Mesenchymal stem cell (in vitro differentiated cells and primary cell): ENCODE data around the gene OR6B1.
"Not testable (repeated sequence)": the region's sequence is repeated elsewhere in the genome, so short reads cannot be mapped to it uniquely, and the experiment has no call there.

Source experiments
- DNase-seq: peaks from one replicate; pipeline ENCODE4 v3.0.0-alpha.2; 2013
- H2AFZ ChIP-seq: one replicate; pipeline ENCODE4 v1.6.1; 2013; ENCODE audit warnings: low read depth, mild to moderate bottlenecking, control low read depth, inconsistent platforms, low read length, moderate library complexity
- H2AK5ac ChIP-seq: 2 replicates; pipeline ENCODE4 v1.6.1; 2013; ENCODE audit warnings: low read length, moderate library complexity, mild to moderate bottlenecking, inconsistent platforms; ENCODE audit not compliant: severe bottlenecking
- H2BK120ac ChIP-seq: one replicate; pipeline ENCODE4 v1.6.1; 2013; ENCODE audit warnings: low read depth, mild to moderate bottlenecking, inconsistent platforms, low read length, moderate library complexity
- H2BK12ac ChIP-seq, 2 experiments: one replicate each; pipeline ENCODE4 v1.6.1; 2013; ENCODE audit warnings: inconsistent platforms in 2 of 2, low read length in 2 of 2, mild to moderate bottlenecking in 2 of 2, moderate library complexity in 2 of 2, control low read depth in 1 of 2
- H2BK15ac ChIP-seq: one replicate; pipeline ENCODE4 v1.6.1; 2013; ENCODE audit warnings: mild to moderate bottlenecking, low read depth, inconsistent platforms; ENCODE audit not compliant: poor library complexity, severe bottlenecking
- H2BK5ac ChIP-seq: 2 replicates; pipeline ENCODE4 v1.6.1; 2013; ENCODE audit warnings: low read depth, mild to moderate bottlenecking, low read length, control low read depth, inconsistent platforms; ENCODE audit not compliant: poor library complexity, severe bottlenecking
- H3K14ac ChIP-seq, 2 experiments: one replicate each; pipeline ENCODE4 v1.6.1; 2013; ENCODE audit warnings: inconsistent platforms in 2 of 2, low read length in 2 of 2, control low read depth in 1 of 2, mild to moderate bottlenecking in 1 of 2, moderate library complexity in 1 of 2
- H3K18ac ChIP-seq, 2 experiments: one replicate each; pipeline ENCODE4 v1.6.1; 2013; ENCODE audit warnings: inconsistent platforms in 2 of 2, low read length in 2 of 2, control low read depth in 1 of 2, low read depth in 1 of 2, mild to moderate bottlenecking in 1 of 2
- H3K23ac ChIP-seq, 2 experiments: one replicate each; pipeline ENCODE4 v1.6.1; 2013; ENCODE audit warnings: inconsistent platforms in 2 of 2, low read length in 2 of 2, mild to moderate bottlenecking in 2 of 2, moderate library complexity in 2 of 2, control low read depth in 1 of 2
- H3K27ac ChIP-seq: 2 replicates; pipeline ENCODE4 v1.5.1; 2013; ENCODE audit warnings: mild to moderate bottlenecking, moderate library complexity, low read length, control low read depth, inconsistent platforms; ENCODE audit not compliant: poor library complexity, severe bottlenecking
- H3K27me3 ChIP-seq, 2 experiments: 2 replicates each; pipeline versions ENCODE4 v1.6.1 to v1.7.0; 2013; ENCODE audit warnings: low read length in 2 of 2, mild to moderate bottlenecking in 2 of 2, moderate library complexity in 2 of 2, control low read depth in 1 of 2, inconsistent platforms in 1 of 2; ENCODE audit not compliant: control insufficient read depth in 1 of 2, insufficient read depth in 1 of 2
- H3K36me3 ChIP-seq, 2 experiments: 2 replicates each; pipeline versions ENCODE4 v1.6.1 to v1.7.0; 2013; ENCODE audit warnings: low read length in 2 of 2, control low read depth in 1 of 2, inconsistent platforms in 1 of 2, low read depth in 1 of 2, mild to moderate bottlenecking in 1 of 2; ENCODE audit not compliant: insufficient read depth in 2 of 2, control insufficient read depth in 1 of 2
- H3K4ac ChIP-seq, 2 experiments: one replicate each; pipeline ENCODE4 v1.6.1; 2013; ENCODE audit warnings: inconsistent platforms in 2 of 2, low read length in 2 of 2, mild to moderate bottlenecking in 2 of 2, moderate library complexity in 2 of 2, control low read depth in 1 of 2, low read depth in 1 of 2
- H3K4me1 ChIP-seq: 2 replicates; pipeline ENCODE4 v1.6.1; 2013; ENCODE audit warnings: low read depth, low read length, control low read depth; ENCODE audit not compliant: control insufficient read depth, insufficient read depth
- H3K4me2 ChIP-seq: 2 replicates; pipeline ENCODE4 v1.6.1; 2013; ENCODE audit warnings: low read length, mild to moderate bottlenecking, inconsistent platforms; ENCODE audit not compliant: poor library complexity, severe bottlenecking
- H3K4me3 ChIP-seq, 2 experiments: 2 replicates each; pipeline versions ENCODE4 v1.5.1 to v1.7.0; 2013; ENCODE audit warnings: low read length in 2 of 2, mild to moderate bottlenecking in 2 of 2, control low read depth in 1 of 2, low read depth in 1 of 2; ENCODE audit not compliant: insufficient read depth in 1 of 2
- H3K79me1 ChIP-seq: replicated peaks from 2 replicates; pipeline ENCODE4 v1.6.1; 2013; ENCODE audit warnings: mild to moderate bottlenecking, control low read depth, low read length, inconsistent platforms; ENCODE audit not compliant: poor library complexity, severe bottlenecking
- H3K9ac ChIP-seq: 2 replicates; pipeline ENCODE4 v1.7.0; 2013; ENCODE audit warnings: mild to moderate bottlenecking, low read length, moderate library complexity
- H3K9me3 ChIP-seq: 2 replicates; pipeline ENCODE4 v1.7.0; 2013; ENCODE audit warnings: mild to moderate bottlenecking, low read length; ENCODE audit not compliant: control insufficient read depth
- H4K8ac ChIP-seq: one replicate; pipeline ENCODE4 v1.6.1; 2013; ENCODE audit warnings: inconsistent platforms, mild to moderate bottlenecking, low read length, moderate library complexity
- H4K91ac ChIP-seq: one replicate; pipeline ENCODE4 v1.6.1; 2013; ENCODE audit warnings: mild to moderate bottlenecking, low read length, inconsistent platforms
- WGBS: methylation state at CpG from one replicate; pipeline ENCODE4 v1.1.7; 2013; ENCODE audit warnings: mixed read lengths; 5-methylcytosine and 5-hydroxymethylcytosine counted together

The OR6B1 gene

DNA sequence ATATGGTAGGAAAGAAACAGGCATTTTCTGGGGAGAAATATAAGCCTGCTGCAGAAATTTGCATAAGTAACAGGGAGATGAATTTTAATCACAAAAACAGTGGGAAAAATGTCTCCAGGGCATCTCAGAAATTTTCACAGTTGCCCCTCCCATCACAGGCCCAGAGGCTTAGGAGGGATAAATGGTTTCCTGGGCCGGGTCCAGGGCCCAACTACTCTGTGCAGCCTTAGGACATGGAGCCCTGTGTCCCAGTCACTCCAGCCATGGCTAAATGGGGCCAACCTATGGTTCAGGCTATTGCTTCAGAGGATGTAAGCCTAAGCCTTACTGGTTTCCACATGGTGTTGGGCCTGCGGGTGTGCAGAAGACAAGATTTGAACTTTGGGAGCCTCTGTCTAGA lies 9.2 kb downstream of the OR6B1 start:
- no peak overlapping the region for H2AK5ac ChIP-seq
- H3K18ac ChIP-seq, result no peak overlapping the region
- no peak overlapping the region for H3K4ac ChIP-seq
- H3K9me3 ChIP-seq, result peaks cover 5% of the 10 kb centered on the region
- no peaks in the 10 kb centered on the region for H3K4me1 ChIP-seq
- H3K14ac ChIP-seq, result no peak overlapping the region
- H3K27ac ChIP-seq, result no peak overlapping the region
- no peaks in the 10 kb centered on the region for H3K36me3 ChIP-seq
- H4K91ac ChIP-seq, result no peak overlapping the region
- no peak overlapping the region for H2BK12ac ChIP-seq
- no peak overlapping the region for H3K9ac ChIP-seq
- no peak overlapping the region for H2BK5ac ChIP-seq
- DNase-seq, result no peak
- H3K23ac ChIP-seq, result no peak overlapping the region
- H3K4me3 ChIP-seq, result no peak overlapping the region
- no peaks in the 10 kb centered on the region for H3K79me1 ChIP-seq
- no peaks in the 10 kb centered on the region for H3K27me3 ChIP-seq
- no peak overlapping the region for H2BK15ac ChIP-seq
- H2AFZ ChIP-seq, result no peak overlapping the region
- H3K4me2 ChIP-seq, result no peak overlapping the region
- WGBS, result 68% methylated on average over 2 of the region's 2 CpGs
- H2BK120ac ChIP-seq, result no peak overlapping the region
- no peak overlapping the region for H4K8ac ChIP-seq

DNA sequence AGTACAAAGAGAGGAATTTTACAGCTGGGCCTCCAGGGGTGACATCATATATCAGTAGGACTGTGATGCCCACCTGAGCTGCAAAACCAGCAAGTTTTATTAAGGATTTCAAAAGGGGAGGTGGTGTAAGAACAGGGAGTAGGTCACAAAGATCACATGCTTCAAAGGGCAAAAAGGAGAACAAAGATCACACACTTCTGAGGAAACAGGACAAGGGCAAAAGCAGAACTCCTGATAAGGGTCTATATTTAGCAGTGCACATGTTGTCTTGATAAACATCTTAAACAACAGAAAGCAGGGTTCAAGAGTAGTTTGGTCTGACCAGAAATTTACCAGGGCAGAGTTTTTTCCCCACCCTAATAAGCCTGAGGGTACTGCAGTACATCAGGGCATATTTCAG lies 9.9 kb downstream of the OR6B1 start:
- not testable (repeated sequence) for H2AK5ac ChIP-seq, H3K36me3 ChIP-seq, H4K8ac ChIP-seq, H2BK15ac ChIP-seq, H3K18ac ChIP-seq, H3K4me3 ChIP-seq, H3K4ac ChIP-seq, H2AFZ ChIP-seq, H3K23ac ChIP-seq, H3K4me2 ChIP-seq, H3K9me3 ChIP-seq, H4K91ac ChIP-seq, H2BK5ac ChIP-seq, H3K9ac ChIP-seq, H2BK12ac ChIP-seq, H3K27me3 ChIP-seq, H3K4me1 ChIP-seq, DNase-seq, H3K79me1 ChIP-seq, H3K14ac ChIP-seq, H3K27ac ChIP-seq, H2BK120ac ChIP-seq

DNA sequence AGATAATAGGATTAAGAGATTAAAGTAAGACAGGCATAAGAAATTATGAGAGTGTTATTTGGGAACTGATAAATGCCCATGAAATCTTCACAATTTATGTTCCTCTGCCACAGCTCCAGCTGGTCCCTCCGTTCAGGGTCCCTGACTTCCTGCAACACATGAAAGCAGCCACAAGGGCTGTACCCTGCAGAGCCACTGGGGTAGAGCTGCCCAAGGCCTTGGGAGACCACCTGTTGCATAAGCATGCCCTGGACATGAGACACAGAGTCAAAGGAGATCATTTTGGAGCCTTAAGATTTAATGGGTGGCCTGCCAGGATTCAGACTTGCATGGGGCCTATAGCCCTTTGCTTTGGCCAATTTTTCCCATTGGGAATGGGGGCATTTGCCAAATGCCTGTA lies 10.7 kb downstream of the OR6B1 start:
- not testable (repeated sequence) for H2AFZ ChIP-seq, H2BK120ac ChIP-seq, H2BK12ac ChIP-seq, H3K18ac ChIP-seq, H3K23ac ChIP-seq, DNase-seq, H2BK15ac ChIP-seq, H3K4me1 ChIP-seq, H3K27ac ChIP-seq, H2BK5ac ChIP-seq, H3K14ac ChIP-seq, H3K4me2 ChIP-seq, H4K8ac ChIP-seq, H4K91ac ChIP-seq, H3K4me3 ChIP-seq, H3K9ac ChIP-seq, H3K4ac ChIP-seq, H3K9me3 ChIP-seq, H3K79me1 ChIP-seq, H3K36me3 ChIP-seq, H2AK5ac ChIP-seq, H3K27me3 ChIP-seq
- 83% methylated on average over 1 of the region's 1 CpG for WGBS

DNA sequence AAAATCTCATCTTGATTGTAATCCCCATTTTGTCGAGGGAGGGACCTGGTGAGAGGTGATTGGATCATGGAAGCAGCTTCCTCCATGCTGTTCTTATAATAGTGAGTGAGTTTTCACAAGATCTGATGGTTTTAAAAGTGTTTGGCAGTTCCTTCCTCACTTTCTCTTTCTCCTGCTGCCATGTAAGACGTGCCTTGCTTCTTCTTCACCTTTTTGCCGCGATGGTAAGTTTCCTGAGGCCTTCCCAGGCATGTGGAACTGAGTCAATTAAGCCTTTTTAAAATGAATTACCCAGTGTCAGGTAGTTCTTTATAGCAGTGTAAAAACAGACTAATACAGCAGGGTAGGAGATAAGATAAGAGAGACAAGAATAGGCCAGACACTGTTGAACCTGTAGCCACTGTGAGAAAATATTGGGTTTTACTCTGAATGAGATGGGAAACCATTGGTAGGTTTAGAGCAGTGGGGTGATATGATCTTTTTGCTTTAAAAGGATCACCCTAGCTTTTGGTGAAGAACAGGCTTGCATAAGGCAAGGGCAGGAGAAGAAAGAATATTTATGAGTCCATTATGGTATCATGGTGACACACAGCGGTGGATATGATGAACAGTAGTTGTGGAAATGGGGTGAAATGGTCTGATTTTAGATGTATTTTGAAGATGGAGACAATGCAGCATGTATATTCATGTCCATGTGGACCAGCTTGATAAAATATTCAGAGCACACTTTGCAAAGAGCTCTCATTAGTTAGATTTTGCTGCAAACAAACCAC lies 11.5 kb downstream of the OR6B1 start:
- H3K27me3 ChIP-seq, result no peaks in the 10 kb centered on the region
- H3K27ac ChIP-seq, result no peak overlapping the region
- H2BK5ac ChIP-seq, result no peak overlapping the region
- H3K79me1 ChIP-seq, result no peaks in the 10 kb centered on the region
- H3K4me1 ChIP-seq, result no peaks in the 10 kb centered on the region
- no peak overlapping the region for H3K4ac ChIP-seq
- H2BK120ac ChIP-seq, result no peak overlapping the region
- H3K4me3 ChIP-seq, result no peak overlapping the region
- H2BK12ac ChIP-seq, result no peak overlapping the region
- H3K9me3 ChIP-seq, result peaks cover 5% of the 10 kb centered on the region
- H3K18ac ChIP-seq, result no peak overlapping the region
- H3K14ac ChIP-seq, result no peak overlapping the region
- no peak overlapping the region for H3K9ac ChIP-seq
- no peak overlapping the region for H2AFZ ChIP-seq
- H3K23ac ChIP-seq, result no peak overlapping the region
- H4K8ac ChIP-seq, result no peak overlapping the region
- DNase-seq, result peak; percentile 17
- no peak overlapping the region for H3K4me2 ChIP-seq
- H2BK15ac ChIP-seq, result no peak overlapping the region
- WGBS, result 80% methylated on average over 4 of the region's 5 CpGs
- H2AK5ac ChIP-seq, result no peak overlapping the region
- no peak overlapping the region for H4K91ac ChIP-seq
- H3K36me3 ChIP-seq, result no peaks in the 10 kb centered on the region
